HG03039 (cell line): Measurements from ENCODE around the gene KLHL42.
A peak's percentile ranks its signal among the peaks of the same experiment; 100 is the strongest.

Experiments
- ATAC-seq: cut with Tn5 transposase; IDR thresholded peaks from one replicate; pipeline ENCODE4 v1.9.1; 2021; ENCODE audit warnings: mild to moderate bottlenecking, moderate library complexity; ENCODE audit not compliant: unreplicated experiment

Gene KLHL42

GRCh38 chr12:27780612-27781408 lies 777 bp downstream of the KLHL42 start:
- ATAC-seq, result peak; percentile 19

- no peak for ATAC-seq
These were observed 1.6 kb downstream of the KLHL42 start for GRCh38 chr12:27781680-27782079.

GRCh38 chr12:27782481-27782880 lies 2.4 kb downstream of the KLHL42 start:
- ATAC-seq, result no peak

DNA sequence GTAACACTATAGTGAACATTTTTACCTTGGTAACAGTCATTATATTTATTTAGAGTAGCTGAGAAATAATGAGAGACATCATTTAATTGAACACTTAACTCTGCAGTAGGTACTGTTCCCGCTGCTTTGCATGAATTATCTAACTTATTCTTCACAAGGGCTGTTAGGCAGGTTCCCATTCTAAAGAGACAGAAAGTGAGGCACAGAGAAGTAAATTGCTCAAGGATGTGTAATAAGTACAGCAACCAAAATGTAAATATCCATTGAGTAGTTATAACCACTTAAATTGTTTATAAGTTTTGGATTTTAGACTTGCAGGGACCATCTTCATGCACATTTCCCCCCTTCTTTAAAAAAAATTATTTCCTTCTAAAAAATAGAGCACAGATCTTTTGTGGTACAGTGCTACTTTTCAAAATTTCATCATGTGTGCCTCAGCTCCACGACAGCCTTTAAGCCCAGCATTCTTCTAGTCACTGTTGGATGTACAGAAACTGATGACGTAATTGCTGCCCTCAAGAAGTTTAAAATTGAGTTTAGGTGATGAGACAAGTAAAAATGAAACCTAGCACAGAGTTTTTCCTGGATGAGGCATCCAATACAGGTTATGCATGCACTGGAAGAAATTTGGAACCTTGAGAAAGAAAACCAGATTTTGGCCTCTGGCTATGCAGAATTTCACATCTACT lies 6.0 kb downstream of the KLHL42 start:
- no peak for ATAC-seq

DNA sequence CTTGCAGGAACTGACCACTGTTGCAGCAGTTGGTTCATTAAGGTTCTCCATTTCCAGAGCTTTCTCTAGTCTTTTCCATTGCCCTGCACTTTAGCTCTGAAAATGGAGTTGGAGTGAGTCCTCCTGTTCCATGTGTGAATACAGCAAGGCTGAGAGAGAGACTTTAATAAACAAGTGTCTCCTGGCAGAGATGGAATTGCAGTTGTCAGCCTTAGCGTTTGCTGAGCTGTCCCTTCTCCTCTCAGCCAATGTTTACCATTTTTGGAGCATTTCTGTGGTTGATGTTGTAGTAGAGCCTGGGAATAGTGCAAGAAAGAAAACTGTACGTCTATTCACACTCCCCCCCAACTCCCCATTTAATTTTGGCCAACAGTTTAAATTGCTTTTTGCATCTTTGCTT lies 7.5 kb downstream of the KLHL42 start:
- no peak for ATAC-seq

- ATAC-seq, result no peak
These were observed 10.1 kb downstream of the KLHL42 start for GRCh38 chr12:27790179-27790578.

- ATAC-seq, result no peak
These were observed 15.0 kb downstream of the KLHL42 start for GRCh38 chr12:27794818-27795584.

DNA sequence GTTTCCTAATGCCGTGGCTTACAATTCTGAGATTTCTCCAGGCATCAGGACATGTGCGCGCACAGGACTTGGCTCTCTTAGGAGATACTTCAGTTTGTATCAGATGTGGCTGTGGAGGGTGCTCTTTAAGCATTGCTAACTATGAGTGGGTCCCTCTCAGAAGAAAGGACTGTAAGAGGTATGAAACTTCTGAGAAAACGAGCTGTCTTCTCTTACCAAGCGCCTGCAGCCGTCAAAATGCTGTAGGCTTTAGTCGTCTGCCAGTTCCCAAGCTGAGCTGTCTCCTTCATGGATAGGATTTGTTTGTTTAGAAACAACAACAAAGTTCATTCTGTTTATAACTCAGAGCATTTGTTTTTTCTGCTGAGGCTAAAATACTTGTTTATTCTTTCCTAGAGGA lies 16.1 kb downstream of the KLHL42 start:
- no peak for ATAC-seq

- ATAC-seq, result no peak
These were observed 17.4 kb downstream of the KLHL42 start for GRCh38 chr12:27797301-27798025.

DNA sequence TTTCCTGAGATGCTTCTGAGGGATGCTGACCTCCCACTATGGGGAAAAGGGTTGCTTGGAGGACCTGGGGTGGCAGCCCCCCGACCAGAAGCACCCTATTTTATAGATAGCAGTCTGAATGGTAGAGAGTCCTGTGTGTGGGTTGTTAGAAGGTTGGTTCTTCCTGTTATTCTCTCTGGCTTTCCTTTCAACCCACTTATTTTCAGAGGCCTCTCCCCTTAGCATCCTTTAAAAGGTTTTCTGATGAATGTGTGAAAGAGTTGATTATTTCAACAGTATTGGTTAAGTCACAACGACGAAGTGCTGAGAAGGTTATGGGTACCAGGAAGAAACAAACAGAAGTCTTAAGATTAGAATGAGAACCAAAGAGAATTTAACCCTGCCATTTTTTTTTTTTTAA lies 20.8 kb downstream of the KLHL42 start:
- no peak for ATAC-seq

DNA sequence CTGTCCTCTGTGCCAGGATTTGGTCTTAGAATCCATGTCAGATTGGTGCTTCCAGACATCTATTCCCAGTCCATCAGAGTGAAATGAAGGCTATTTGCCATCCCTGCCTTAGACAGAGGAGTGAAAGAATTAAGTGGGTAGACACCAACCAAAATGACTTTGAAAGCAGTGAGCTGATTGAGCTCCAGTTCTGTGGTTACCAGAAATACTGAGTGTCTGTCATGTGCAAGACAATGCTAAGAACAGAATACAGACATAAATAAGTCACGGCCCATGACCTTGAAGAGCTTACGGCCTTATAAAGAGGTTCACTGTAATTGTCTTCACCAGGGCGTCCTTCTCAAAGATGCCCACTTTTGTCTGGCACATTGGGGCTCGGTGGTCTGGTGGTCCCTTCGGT lies 21.6 kb downstream of the KLHL42 start:
- no peak for ATAC-seq

- no peak for ATAC-seq
These were observed 22.5 kb downstream of the KLHL42 start for GRCh38 chr12:27802511-27802910.

- ATAC-seq, result no peak
These were observed 22.9 kb downstream of the KLHL42 start for GRCh38 chr12:27802936-27803335.

DNA sequence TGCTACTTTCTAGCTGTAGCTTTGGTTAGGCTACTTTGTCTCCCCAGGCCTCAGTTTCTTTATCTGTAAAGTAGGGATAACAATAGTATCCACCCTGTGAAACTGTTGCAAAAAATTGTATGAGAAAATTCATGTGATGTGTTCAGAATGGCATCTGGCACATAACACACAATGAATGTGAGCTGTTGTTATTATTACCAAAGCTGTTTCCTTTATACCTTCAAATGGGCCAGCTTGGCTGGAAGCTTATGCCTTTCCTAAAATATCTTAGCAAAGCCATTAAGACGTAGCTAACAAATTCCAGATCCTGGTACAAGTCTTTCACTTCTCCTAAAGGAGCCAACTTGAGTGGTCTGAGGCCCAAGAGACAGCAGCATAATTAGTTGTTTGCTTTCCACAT lies 25.2 kb downstream of the KLHL42 start:
- ATAC-seq, result no peak

DNA sequence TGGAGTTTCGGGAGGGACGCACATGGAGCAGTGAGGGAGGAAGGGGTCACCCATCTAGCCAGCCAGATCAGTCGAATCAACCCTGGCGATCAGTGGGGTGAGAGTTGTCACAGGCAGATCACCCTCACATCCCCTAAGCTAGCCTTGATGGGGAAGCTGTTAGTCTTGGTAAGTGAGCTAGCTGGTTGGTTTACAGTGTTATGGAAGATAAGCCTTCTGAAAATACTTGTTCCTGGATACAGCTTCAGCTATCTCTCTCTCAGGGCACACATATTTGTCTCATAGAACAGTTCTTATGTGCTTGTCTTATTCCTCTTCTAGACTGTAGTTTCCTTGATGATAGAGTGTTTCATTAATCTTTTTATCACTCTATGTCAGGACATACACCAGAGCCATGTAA lies 26.2 kb downstream of the KLHL42 start:
- ATAC-seq, result no peak

DNA sequence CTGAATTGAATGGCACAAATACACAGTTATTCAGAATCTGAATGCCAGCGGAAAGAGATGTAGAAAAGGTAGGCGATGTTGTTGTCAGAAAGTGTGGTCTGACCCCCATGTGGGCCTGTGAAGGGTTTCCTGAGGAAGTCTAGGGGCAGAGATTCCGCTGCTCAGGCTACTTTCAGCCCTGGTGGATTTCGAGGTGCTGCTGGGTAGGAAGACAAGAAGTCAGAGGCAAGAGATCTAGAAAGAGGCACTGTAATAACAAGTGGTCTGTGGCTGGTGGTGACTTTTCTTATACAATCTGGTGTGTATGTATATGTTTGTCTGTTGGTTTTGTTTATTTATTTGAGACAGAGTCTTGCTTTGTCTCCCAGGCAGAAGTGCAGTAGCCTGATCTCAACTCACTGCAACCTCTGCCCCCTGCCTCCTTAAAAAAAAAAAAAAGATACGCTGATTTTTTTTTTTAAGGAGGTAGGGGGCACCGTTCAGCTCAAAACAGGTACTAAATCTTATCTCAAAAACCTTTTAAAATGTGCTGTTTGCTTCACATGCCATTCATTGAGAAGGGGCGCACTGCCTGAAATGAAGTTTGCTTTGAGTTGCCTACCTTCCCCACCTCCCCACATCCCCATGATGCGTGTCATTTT lies 27.1 kb downstream of the KLHL42 start:
- ATAC-seq, result no peak

DNA sequence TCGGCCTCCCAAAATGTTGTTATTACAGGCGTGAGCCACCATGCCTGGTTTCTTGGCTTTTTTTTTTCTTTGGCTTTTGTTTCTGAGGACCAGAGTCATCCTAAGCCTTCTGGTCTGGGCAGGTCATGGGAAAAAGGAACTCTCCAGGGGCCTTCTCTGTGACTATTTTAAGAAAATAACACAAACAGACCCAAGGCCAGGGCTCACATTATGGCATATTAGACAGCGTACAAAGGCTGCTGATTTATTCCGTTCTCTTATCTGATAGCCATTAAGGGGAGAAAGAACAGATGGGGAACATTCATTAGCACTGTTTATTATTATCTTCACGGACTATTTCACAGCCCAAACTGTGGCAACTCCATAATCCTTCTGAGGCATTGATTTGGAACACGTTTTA lies 28.8 kb downstream of the KLHL42 start:
- ATAC-seq, result no peak

DNA sequence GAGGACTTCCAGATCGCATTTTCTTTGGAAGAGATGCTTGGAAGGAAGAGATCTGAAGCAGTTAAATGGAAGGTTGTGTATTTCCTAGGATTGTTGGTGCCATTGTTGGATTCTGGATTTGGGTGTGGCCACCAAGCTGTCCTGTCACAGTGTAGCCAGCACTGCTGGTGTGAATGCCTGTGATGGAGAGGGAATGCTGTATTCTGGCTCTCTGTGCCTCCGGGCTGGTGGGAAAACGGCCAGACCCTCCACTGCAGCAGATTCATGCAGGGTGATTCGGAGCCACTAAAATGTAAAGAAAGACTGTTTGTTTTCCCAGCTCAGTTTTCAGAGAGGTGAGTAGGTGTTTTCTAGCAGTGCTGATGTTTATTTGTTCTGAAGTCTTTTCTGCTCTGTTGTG lies 30.7 kb downstream of the KLHL42 start:
- ATAC-seq, result no peak

DNA sequence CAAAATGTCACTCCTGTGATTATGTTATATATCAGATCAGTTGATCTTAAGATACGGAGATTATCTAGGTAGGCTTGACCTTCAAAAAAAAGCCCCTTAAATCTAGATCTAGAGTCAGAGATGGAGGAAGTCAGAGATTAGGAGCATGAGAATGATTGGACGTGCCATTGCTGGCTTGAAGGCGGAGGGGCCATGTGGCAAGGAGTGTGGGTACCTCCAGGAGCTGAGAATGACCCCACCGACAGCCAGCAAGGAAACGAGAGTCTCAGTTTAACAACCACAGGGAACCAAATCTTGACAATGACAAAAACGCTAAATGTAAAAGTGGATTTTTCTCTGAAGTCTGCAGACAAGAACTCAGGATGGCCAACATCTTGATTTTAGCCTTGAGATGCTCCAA lies 32.5 kb downstream of the KLHL42 start:
- no peak for ATAC-seq

- ATAC-seq, result no peak
These were observed 34.4 kb downstream of the KLHL42 start for GRCh38 chr12:27814411-27814810.
